ENCODE results near the gene SATL1. TPM values are rescaled to one million over a fixed set of nuclear protein-coding genes. Genes with fewer than 3 reads are reported as not detected.

SATL1 gene, protein sequence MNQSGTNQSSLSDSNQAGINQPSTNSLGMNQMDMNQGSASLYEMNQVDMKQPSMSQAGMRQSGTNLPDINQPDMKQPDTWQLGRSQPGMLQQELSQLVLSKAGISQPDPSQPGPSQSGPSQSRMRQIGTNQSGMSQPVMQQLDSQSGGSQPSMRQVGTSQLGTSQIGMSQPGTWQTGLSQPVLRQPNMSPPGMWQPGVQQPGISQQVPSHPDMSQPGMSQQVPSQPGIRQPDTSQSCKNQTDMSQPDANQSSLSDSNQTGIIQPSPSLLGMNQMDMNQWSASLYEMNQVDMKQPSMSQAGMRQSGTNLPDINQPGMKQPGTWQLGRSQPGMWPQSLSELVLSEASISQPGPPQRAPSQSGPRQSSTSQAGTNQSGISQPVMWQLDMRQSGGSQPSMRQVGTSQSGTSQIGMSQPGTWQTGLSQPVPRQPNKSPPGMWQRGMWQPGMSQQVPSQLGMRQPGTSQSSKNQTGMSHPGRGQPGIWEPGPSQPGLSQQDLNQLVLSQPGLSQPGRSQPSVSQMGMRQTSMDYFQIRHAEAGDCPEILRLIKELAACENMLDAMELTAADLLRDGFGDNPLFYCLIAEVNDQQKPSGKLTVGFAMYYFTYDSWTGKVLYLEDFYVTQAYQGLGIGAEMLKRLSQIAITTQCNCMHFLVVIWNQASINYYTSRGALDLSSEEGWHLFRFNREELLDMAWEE
- total RNA-seq (2022; extraction: Qiagen RNA extraction): not detected in 5 replicates

DNA sequence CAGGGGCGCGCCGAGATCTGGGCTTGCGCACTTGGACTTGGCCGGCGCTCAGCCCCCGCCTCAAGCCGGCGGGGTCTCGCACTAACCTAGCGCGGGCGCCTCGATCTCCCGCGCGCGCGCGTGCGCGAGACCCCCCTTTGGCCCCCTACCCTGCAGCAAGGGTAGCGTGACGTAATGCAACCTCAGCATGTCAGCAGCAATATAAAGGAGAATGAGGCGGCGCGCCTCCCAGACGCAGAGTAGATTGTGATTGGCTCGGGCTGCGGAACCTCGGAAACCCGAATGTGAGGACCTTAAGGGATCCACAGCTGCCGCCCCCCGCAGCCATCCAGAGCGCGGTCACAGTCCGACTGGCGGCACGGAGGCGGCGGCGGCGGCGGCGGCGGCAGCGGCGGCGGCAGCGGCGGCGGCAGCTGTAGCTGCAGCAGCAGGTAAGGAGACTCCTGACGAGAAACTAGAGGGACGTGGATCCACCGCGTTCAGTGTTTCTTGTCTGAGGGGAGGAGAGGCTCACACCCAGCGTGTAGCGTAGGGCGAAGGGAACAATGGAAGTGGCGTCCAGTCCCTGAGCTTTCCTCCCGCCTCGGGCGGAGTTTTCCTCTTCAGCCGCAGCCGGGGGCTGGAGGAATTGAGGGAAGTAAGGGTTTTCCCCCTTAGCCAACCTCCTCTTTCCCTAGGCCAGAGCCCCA lies at the start of gene SATL1, which contains the start of gene ZNF711:
SATL1 (minus strand) TSS at position 19 of the 689 bp plus-strand sequence. CDS start 134,811 bp downstream, outside the sequence.
ZNF711 (plus strand) TSS at position 231 of the 689 bp plus-strand sequence. CDS start 3,582 bp downstream, outside the sequence.

Other genes starting within 250 kb of the SATL1 start
- gene APOOL, start 239.9 kb downstream of the SATL1 start, total RNA-seq (2022; extraction: Qiagen RNA extraction): 6.9 to 8.7 TPM (median 8.6 TPM) in 5 replicates
- gene ZNF711, start 212 bp upstream of the SATL1 start, total RNA-seq (2022; extraction: Qiagen RNA extraction): 0.78 to 0.91 TPM (median 0.81 TPM) in 5 replicates
- gene POF1B, start 135.9 kb upstream of the SATL1 start, total RNA-seq (2022; extraction: Qiagen RNA extraction): 2.4 to 3.3 TPM (median 2.5 TPM) in 5 replicates

All from A549 treated with CORT108297 at 1 μM for 4 hours (cell line).